HepG2 (cell line): ENCODE data around the gene CADM3. TPM values are rescaled to one million over a fixed set of nuclear protein-coding genes. Genes with fewer than 3 reads are reported as not detected.

Experiments
- ATAC-seq: fragments of 200-7000 bp; cut with Tn5 transposase; 3 replicates; pipeline ENCODE4 v1.9.1; 2020; ENCODE audit warnings: mild to moderate bottlenecking, moderate library complexity
- BruUV-seq: library from RNA; stranded (reverse); fragments of 400-500 nt; replicated peaks from 2 replicates; lab custom pipeline; 2021; lab: Mats Ljungman, UMichigan
- CTCF ChIA-PET: fragments of 300-600 bp; formaldehyde crosslinking; extraction: SDS; loops from one replicate; lab custom pipeline; 2021; ENCODE audit warnings: low total read pairs, inconsistent platforms, low intra/inter-chr PET ratio; lab: Yijun Ruan, JAX
- POLR2A ChIA-PET: fragments of 350-600 bp; sonication (Branson Sonifier 250); formaldehyde crosslinking; loops from one replicate; lab custom pipeline; 2020; ENCODE audit warnings: antibody characterized with exemption, inconsistent platforms; lab: Yijun Ruan, JAX
- DNase-seq: peaks from one replicate; pipeline ENCODE4 v3.0.0-alpha.2; 2015; ENCODE audit warnings: low spot score
- FAIRE-seq: peaks from 3 replicates; lab custom pipeline; 2011; peaks lifted over from hg19 to GRCh38; lab: Jason Lieb, UNC
- H2AFZ ChIP-seq: one replicate; pipeline ENCODE4 v1.6.1; 2011; ENCODE audit warnings: low read length, inconsistent platforms
- H3K27ac ChIP-seq: fragments of 300-600 bp; 3 replicates; pipeline ENCODE4 v1.8.0; 2011; ENCODE audit warnings: mixed run types, mild to moderate bottlenecking, mixed read lengths, low read length, inconsistent platforms; ENCODE audit not compliant: insufficient read depth; ENCODE audit errors: extremely low read length
- H3K27me3 ChIP-seq, 2 experiments: fragments of 200-600 bp in 1 of 2; 2 replicates in 1 of 2; 3 replicates in 1 of 2; pipeline versions ENCODE4 v1.6.0 to v1.8.0; 2011; ENCODE audit warnings: low read length in 2 of 2, mild to moderate bottlenecking in 2 of 2, moderate library complexity in 2 of 2, inconsistent platforms in 1 of 2; ENCODE audit not compliant: insufficient read depth in 2 of 2, control insufficient read depth in 1 of 2
- H3K36me3 ChIP-seq, 2 experiments: fragments of 200-600 bp in 1 of 2; replicated peaks in 1 of 2; 2 replicates in 1 of 2; 3 replicates in 1 of 2; pipeline versions ENCODE4 v1.5.1 to v1.8.0; 2011; ENCODE audit warnings: low read length in 2 of 2, inconsistent platforms in 1 of 2; ENCODE audit not compliant: insufficient read depth in 2 of 2, control insufficient read depth in 1 of 2
- H3K4me1 ChIP-seq: 2 replicates; pipeline ENCODE4 v1.5.1; 2012; ENCODE audit warnings: low read length, inconsistent platforms; ENCODE audit not compliant: insufficient read depth
- H3K4me2 ChIP-seq: 2 replicates; pipeline ENCODE4 v1.6.0; 2011; ENCODE audit warnings: low read depth, low read length, inconsistent platforms
- H3K4me3 ChIP-seq, 3 experiments: fragments of 200-600 bp in 1 of 3; sonication (generic), shearing (Covaris generic) in 1 of 3; replicated peaks in 1 of 3; 2 replicates each; pipeline ENCODE4 v1.5.1; 2011 to 2016; ENCODE audit warnings: low read length in 3 of 3, inconsistent platforms in 2 of 3, low read depth in 2 of 3, mild to moderate bottlenecking in 2 of 3, control low read depth in 1 of 3, mixed read lengths in 1 of 3; ENCODE audit not compliant: insufficient read depth in 1 of 3
- H3K79me2 ChIP-seq: one replicate; pipeline ENCODE4 v1.6.1; 2011; ENCODE audit warnings: low read length, inconsistent platforms; ENCODE audit not compliant: insufficient read depth
- H3K9ac ChIP-seq: 2 replicates; pipeline ENCODE4 v1.6.0; 2011; ENCODE audit warnings: mild to moderate bottlenecking, low read depth, low read length, inconsistent platforms; ENCODE audit not compliant: insufficient read depth
- H3K9me3 ChIP-seq: 2 replicates; pipeline ENCODE4 v1.5.1; 2012; ENCODE audit warnings: mild to moderate bottlenecking, low read length
- H4K20me1 ChIP-seq: 2 replicates; pipeline ENCODE4 v1.6.0; 2011; ENCODE audit warnings: inconsistent platforms, mild to moderate bottlenecking, low read length, moderate library complexity; ENCODE audit not compliant: insufficient read depth
- HMG20A ChIP-seq: IDR thresholded peaks from 2 replicates; pipeline ENCODE4 v1.6.1; 2016; ENCODE audit warnings: borderline replicate concordance
- KLF11 ChIP-seq: IDR thresholded peaks from 2 replicates; pipeline ENCODE4 v1.6.1; 2016; ENCODE audit warnings: missing compliant biosample characterization
- MAFK ChIP-seq, 2 experiments: IDR thresholded peaks in 1 of 2; conservative IDR thresholded peaks in 1 of 2; 2 replicates each; pipeline ENCODE4 v1.6.1; 2011; ENCODE audit warnings: improper control_type of control experiment in 2 of 2, low read length in 2 of 2
- THAP9 ChIP-seq: sonication (generic); formaldehyde crosslinking; IDR thresholded peaks from 2 replicates; pipeline ENCODE4; 2020; ENCODE audit warnings: missing genetic modification reagents, mild to moderate bottlenecking, borderline replicate concordance
- WGBS: methylation state at CpG from one replicate; pipeline ENCODE4 v1.1.6; 2017; ENCODE audit warnings: low lambda C conversion rate; 5-methylcytosine and 5-hydroxymethylcytosine counted together
- in situ Hi-C: cut with HindIII; loops from 2 replicates; pipeline ENCODE4 v1.10.0; 2017; ENCODE audit warnings: low pct_unique_long_range_greater_than_20kb; ENCODE audit not compliant: extremely low pct_ligation_motif_present
- intact Hi-C: fragments of 100-400 bp; cut with micrococcal nuclease; formaldehyde crosslinking; loops from one replicate; pipeline ENCODE4 v1.10.0; 2022; ENCODE audit not compliant: unreplicated experiment
- polyA plus RNA-seq, 8 experiments: library from polyadenylated mRNA; depleted of rRNA in 3 of 8; stranded (reverse) in 7 of 8; unstranded in 1 of 8; fragments of >200 nt; fragmentation: Illumina TruSeq in 4 of 8; extraction: Trizol in 4 of 8; gene quantifications; 2 replicates each; pipeline versions ENCODE4 v1.2.1 to v1.2.3, GENCODE V29; 2011 to 2016; ENCODE audit warnings: low read depth in 4 of 8, missing spikeins in 1 of 8, mixed read lengths in 1 of 8; ENCODE audit not compliant: insufficient read depth in 1 of 8
- total RNA-seq, 5 experiments: library from RNA; depleted of rRNA; stranded (reverse); fragments of >200 nt; fragmentation: Illumina TruSeq; extraction: Trizol; gene quantifications; 2 replicates each; pipeline ENCODE4 v1.2.3, GENCODE V29; 2016; ENCODE audit warnings: low read depth in 1 of 5

The CADM3 gene
- total and polyA plus RNA-seq, 2 of the 13 experiments (the other 11 are each of a cell fraction or from before 2014, with no cell fraction given) = not detected

- TF ChIP-seq THAP9 = no peak
These were observed 68.3 kb downstream of the CADM3 start (continued) for GRCh38 chr1:159239551-159240220.

GRCh38 chr1:159247266-159247665, 75.9 kb downstream of the CADM3 start:
- DNase-seq (no peak), ATAC-seq (no peak), FAIRE-seq (no peak)
- TF ChIP-seq KLF11 (CRISPR knock-in tag) (no peak), MAFK (conservative IDR thresholded peaks at IDR 0.05 in 1 of 2, IDR thresholded peaks at IDR 0.05 in 1 of 2; ENCODE audit: low read length in 2 of 2) (0 out of 4 replicates have a peak, but pooled peaks of 1 of the 2 experiments have one; percentile 9), HMG20A (no peak)
- Histone ChIP-seq H3K27me3 (no peaks in the 10 kb centered on the region), H2AFZ (no peak overlapping the region), H3K9me3 (peaks cover 77% of the 10 kb centered on the region), H4K20me1 (no peaks in the 10 kb centered on the region), H3K79me2 (no peaks in the 10 kb centered on the region), H3K9ac (no peak overlapping the region), H3K27ac (no peak overlapping the region), H3K36me3 (no peaks in the 10 kb centered on the region), H3K4me2 (no peak overlapping the region), H3K4me1 (no peaks in the 10 kb centered on the region), H3K4me3 (no peak overlapping the region)
- 42% methylated on average over 3 of the region's 3 CpGs for WGBS
- BruUV-seq = no TSS peak
- intact Hi-C loops = no loop called here
- POLR2A ChIA-PET = no interaction called here
- CTCF ChIA-PET = no interaction called here
- in situ Hi-C loops = no loop called here
